H1 (cell line): ENCODE measurements around the gene RPS6KA2. TPM values are rescaled to one million over a fixed set of nuclear protein-coding genes. Genes with fewer than 3 reads are reported as not detected.

Source experiments
- BCL11A ChIP-seq, 2 experiments: IDR thresholded peaks; one replicate each; pipeline ENCODE4 v1.6.1; 2011; ENCODE audit warnings: low read depth in 2 of 2, low read length in 2 of 2, mild to moderate bottlenecking in 2 of 2
- FOSL1 ChIP-seq: IDR thresholded peaks from 2 replicates; pipeline ENCODE4 v1.6.1; 2011; ENCODE audit warnings: mild to moderate bottlenecking, low read depth, low read length, moderate library complexity; ENCODE audit not compliant: insufficient read depth
- GABPA ChIP-seq: IDR thresholded peaks from 2 replicates; pipeline ENCODE4 v1.6.1; 2011; ENCODE audit warnings: mild to moderate bottlenecking, low read length, moderate library complexity, borderline replicate concordance; ENCODE audit not compliant: insufficient read depth
- MAFK ChIP-seq: IDR thresholded peaks from 2 replicates; pipeline ENCODE4 v1.6.1; 2012; ENCODE audit warnings: low read depth, mild to moderate bottlenecking, improper control_type of control experiment, low read length
- RFX5 ChIP-seq: IDR thresholded peaks from 2 replicates; pipeline ENCODE4 v1.6.1; 2011; ENCODE audit warnings: low read depth, low read length, improper control_type of control experiment, borderline replicate concordance
- RXRA ChIP-seq: IDR thresholded peaks from 2 replicates; pipeline ENCODE4 v1.6.1; 2011; ENCODE audit warnings: low read depth, mild to moderate bottlenecking, low read length, moderate library complexity; ENCODE audit not compliant: insufficient read depth
- polyA plus RNA-seq, 7 experiments: library from polyadenylated mRNA; depleted of rRNA in 3 of 7; stranded (reverse) in 5 of 7; unstranded in 2 of 7; fragments of >200 nt in 5 of 7; fragments of 200-250 nt in 2 of 7; gene quantifications; 1 replicate in 5 of 7; 2 replicates in 1 of 7; 4 replicates in 1 of 7; pipeline versions ENCODE4 v1.2.1 to v1.2.3, GENCODE V29; 2011 to 2013; ENCODE audit warnings: missing spikeins in 2 of 7, mixed read lengths in 2 of 7
- total RNA-seq: library from RNA; stranded (reverse); fragmentation: NEBNext Ultra II Directional; extraction: Animal tissue kit (Norgen Biotek cat#: 25700); gene quantifications from 2 replicates; pipeline ENCODE4 v1.2.1, GENCODE V29; 2021

RPS6KA2 gene
- total and polyA plus RNA-seq, 2 of the 8 experiments (the other 6 are each of a cell fraction or from before 2014, with no cell fraction given): 8.8 to 25.7 TPM

GRCh38 chr6:166570929-166571713, 55.9 kb downstream of the RPS6KA2 start (continued):
- no peak for TF ChIP-seq FOSL1
- TF ChIP-seq BCL11A (IDR thresholded peaks at IDR 0.05; ENCODE audit: low read depth in 2 of 2, low read length in 2 of 2): no peak
- no peak for TF ChIP-seq RXRA
- TF ChIP-seq GABPA: no peak
- no peak for TF ChIP-seq MAFK
- TF ChIP-seq RFX5: no peak
